ENCODE data around the gene NUFIP2.

NUFIP2 gene

GRCh38 chr17:29299031-29299430 is 5.1 kb upstream of the NUFIP2 start:
- H3K36me3 ChIP-seq (ENCODE audit: insufficient read depth, low read length): no peaks in the 10 kb centered on the region
- no peaks in the 10 kb centered on the region for H3K9me3 ChIP-seq (replicated peaks; ENCODE audit: low read length)
- no peaks in the 10 kb centered on the region for H3K27me3 ChIP-seq (ENCODE audit: control insufficient read depth, insufficient read depth, low read length)
- H3K4me1 ChIP-seq (ENCODE audit: control insufficient read depth, insufficient read depth, low read length): peaks cover 6% of the 10 kb centered on the region
- no peak overlapping the region for H3K4me3 ChIP-seq (ENCODE audit: low read length)
- no peak overlapping the region for H3K4me2 ChIP-seq (ENCODE audit: low read length)
- no peak overlapping the region for H3K9ac ChIP-seq (ENCODE audit: low read depth, low read length)

GRCh38 chr17:29295420-29295819 is 1.5 kb upstream of the NUFIP2 start:
- H3K4me2 ChIP-seq (ENCODE audit: low read length): no peak overlapping the region
- H3K9me3 ChIP-seq (replicated peaks; ENCODE audit: low read length): no peaks in the 10 kb centered on the region
- H3K4me1 ChIP-seq (ENCODE audit: control insufficient read depth, insufficient read depth, low read length): peaks cover 16% of the 10 kb centered on the region
- H3K27me3 ChIP-seq (ENCODE audit: control insufficient read depth, insufficient read depth, low read length): no peaks in the 10 kb centered on the region
- no peak overlapping the region for H3K9ac ChIP-seq (ENCODE audit: low read depth, low read length)
- H3K4me3 ChIP-seq (ENCODE audit: low read length): no peak overlapping the region
- H3K36me3 ChIP-seq (ENCODE audit: insufficient read depth, low read length): peaks cover 7% of the 10 kb centered on the region

- H3K4me2 ChIP-seq (ENCODE audit: low read length): peak overlapping the region; percentile 80
- peaks cover 12% of the 10 kb centered on the region for H3K36me3 ChIP-seq (ENCODE audit: insufficient read depth, low read length)
- H3K9ac ChIP-seq (ENCODE audit: low read depth, low read length): peak overlapping the region; percentile 89
- no peaks in the 10 kb centered on the region for H3K9me3 ChIP-seq (replicated peaks; ENCODE audit: low read length)
- H3K4me1 ChIP-seq (ENCODE audit: control insufficient read depth, insufficient read depth, low read length): peaks cover 25% of the 10 kb centered on the region
- H3K27me3 ChIP-seq (ENCODE audit: control insufficient read depth, insufficient read depth, low read length): no peaks in the 10 kb centered on the region
- H3K4me3 ChIP-seq (ENCODE audit: low read length): peak overlapping the region; percentile 92
Measured at GRCh38 chr17:29294580-29294900, 592 bp upstream of the NUFIP2 start.

GRCh38 chr17:29292992-29293889 is 707 bp downstream of the NUFIP2 start:
- H3K9ac ChIP-seq (ENCODE audit: low read depth, low read length): peak overlapping the region; percentile 99
- no peaks in the 10 kb centered on the region for H3K9me3 ChIP-seq (replicated peaks; ENCODE audit: low read length)
- no peaks in the 10 kb centered on the region for H3K27me3 ChIP-seq (ENCODE audit: control insufficient read depth, insufficient read depth, low read length)
- H3K4me2 ChIP-seq (ENCODE audit: low read length): peak overlapping the region; percentile 78
- H3K4me3 ChIP-seq (ENCODE audit: low read length): peak overlapping the region; percentile 92
- peaks cover 21% of the 10 kb centered on the region for H3K36me3 ChIP-seq (ENCODE audit: insufficient read depth, low read length)
- peaks cover 33% of the 10 kb centered on the region for H3K4me1 ChIP-seq (ENCODE audit: control insufficient read depth, insufficient read depth, low read length)

- peaks cover 36% of the 10 kb centered on the region for H3K4me1 ChIP-seq (ENCODE audit: control insufficient read depth, insufficient read depth, low read length)
- H3K4me2 ChIP-seq (ENCODE audit: low read length): peak overlapping the region; percentile 93
- no peaks in the 10 kb centered on the region for H3K9me3 ChIP-seq (replicated peaks; ENCODE audit: low read length)
- peak overlapping the region; percentile 92 for H3K4me3 ChIP-seq (ENCODE audit: low read length)
- H3K9ac ChIP-seq (ENCODE audit: low read depth, low read length): peak overlapping the region; percentile 99
- H3K36me3 ChIP-seq (ENCODE audit: insufficient read depth, low read length): peaks cover 27% of the 10 kb centered on the region
- H3K27me3 ChIP-seq (ENCODE audit: control insufficient read depth, insufficient read depth, low read length): no peaks in the 10 kb centered on the region
Measured at GRCh38 chr17:29292071-29292991, 1.6 kb downstream of the NUFIP2 start.

GRCh38 chr17:29291163-29291752 is 2.7 kb downstream of the NUFIP2 start:
- H3K9ac ChIP-seq (ENCODE audit: low read depth, low read length): peak overlapping the region; percentile 99

GRCh38 chr17:29289852-29290251 is 4.1 kb downstream of the NUFIP2 start:
- Histone ChIP-seq H3K4me2 (ENCODE audit: low read length) (peak overlapping the region; percentile 93), H3K27me3 (ENCODE audit: control insufficient read depth, insufficient read depth, low read length) (no peaks in the 10 kb centered on the region), H3K9me3 (replicated peaks; ENCODE audit: low read length) (no peaks in the 10 kb centered on the region), H3K4me3 (ENCODE audit: low read length) (peak overlapping the region; percentile 92), H3K4me1 (ENCODE audit: control insufficient read depth, insufficient read depth, low read length) (peaks cover 36% of the 10 kb centered on the region), H3K9ac (ENCODE audit: low read depth, low read length) (peak overlapping the region; percentile 99), H3K36me3 (ENCODE audit: insufficient read depth, low read length) (peaks cover 49% of the 10 kb centered on the region)

More at GRCh38 chr17:29291163-29291752, 2.7 kb downstream of the NUFIP2 start:
- Histone ChIP-seq H3K4me3 (ENCODE audit: low read length) (peak overlapping the region; percentile 92), H3K27me3 (ENCODE audit: control insufficient read depth, insufficient read depth, low read length) (no peaks in the 10 kb centered on the region), H3K4me1 (ENCODE audit: control insufficient read depth, insufficient read depth, low read length) (peaks cover 36% of the 10 kb centered on the region), H3K36me3 (ENCODE audit: insufficient read depth, low read length) (peaks cover 38% of the 10 kb centered on the region), H3K4me2 (ENCODE audit: low read length) (peak overlapping the region; percentile 93), H3K9me3 (replicated peaks; ENCODE audit: low read length) (no peaks in the 10 kb centered on the region)

- Histone ChIP-seq H3K4me1 (ENCODE audit: control insufficient read depth, insufficient read depth, low read length) (peaks cover 7% of the 10 kb centered on the region), H3K36me3 (ENCODE audit: insufficient read depth, low read length) (peaks cover 85% of the 10 kb centered on the region), H3K9ac (ENCODE audit: low read depth, low read length) (no peak overlapping the region)
Measured at GRCh38 chr17:29283961-29284360, 10.0 kb downstream of the NUFIP2 start.

GRCh38 chr17:29283496-29283895 is 10.5 kb downstream of the NUFIP2 start:
- Histone ChIP-seq H3K9ac (ENCODE audit: low read depth, low read length) (no peak overlapping the region), H3K36me3 (ENCODE audit: insufficient read depth, low read length) (peaks cover 85% of the 10 kb centered on the region), H3K9me3 (replicated peaks; ENCODE audit: low read length) (no peaks in the 10 kb centered on the region), H3K4me1 (ENCODE audit: control insufficient read depth, insufficient read depth, low read length) (peaks cover 4% of the 10 kb centered on the region), H3K4me3 (ENCODE audit: low read length) (no peak overlapping the region), H3K27me3 (ENCODE audit: control insufficient read depth, insufficient read depth, low read length) (no peaks in the 10 kb centered on the region), H3K4me2 (ENCODE audit: low read length) (peak overlapping the region; percentile 12)

More at GRCh38 chr17:29283961-29284360, 10.0 kb downstream of the NUFIP2 start:
- Histone ChIP-seq H3K27me3 (ENCODE audit: control insufficient read depth, insufficient read depth, low read length) (no peaks in the 10 kb centered on the region), H3K4me3 (ENCODE audit: low read length) (no peak overlapping the region), H3K9me3 (replicated peaks; ENCODE audit: low read length) (no peaks in the 10 kb centered on the region), H3K4me2 (ENCODE audit: low read length) (peak overlapping the region; percentile 28)

GRCh38 chr17:29279397-29280070 is 14.4 kb downstream of the NUFIP2 start:
- Histone ChIP-seq H3K36me3 (ENCODE audit: insufficient read depth, low read length) (peaks cover 84% of the 10 kb centered on the region), H3K9ac (ENCODE audit: low read depth, low read length) (no peak overlapping the region), H3K4me3 (ENCODE audit: low read length) (no peak overlapping the region), H3K4me1 (ENCODE audit: control insufficient read depth, insufficient read depth, low read length) (no peaks in the 10 kb centered on the region), H3K27me3 (ENCODE audit: control insufficient read depth, insufficient read depth, low read length) (no peaks in the 10 kb centered on the region), H3K4me2 (ENCODE audit: low read length) (no peak overlapping the region), H3K9me3 (replicated peaks; ENCODE audit: low read length) (no peaks in the 10 kb centered on the region)

- no peak overlapping the region for H3K9ac ChIP-seq (ENCODE audit: low read depth, low read length)
- H3K4me1 ChIP-seq (ENCODE audit: control insufficient read depth, insufficient read depth, low read length): no peaks in the 10 kb centered on the region
- H3K27me3 ChIP-seq (ENCODE audit: control insufficient read depth, insufficient read depth, low read length): no peaks in the 10 kb centered on the region
- no peak overlapping the region for H3K4me2 ChIP-seq (ENCODE audit: low read length)
- H3K4me3 ChIP-seq (ENCODE audit: low read length): no peak overlapping the region
- H3K36me3 ChIP-seq (ENCODE audit: insufficient read depth, low read length): peaks cover 86% of the 10 kb centered on the region
- no peaks in the 10 kb centered on the region for H3K9me3 ChIP-seq (replicated peaks; ENCODE audit: low read length)
Measured at GRCh38 chr17:29278692-29279091, 15.3 kb downstream of the NUFIP2 start.
